Measurements from ENCODE around the gene PRAMEF10. TPM values are rescaled to one million over a fixed set of nuclear protein-coding genes. Genes with fewer than 3 reads are reported as not detected.
"Not testable (repeated sequence)": the region's sequence is repeated elsewhere in the genome, so short reads cannot be mapped to it uniquely, and the experiment has no call there.

The PRAMEF10 gene
- polyA plus RNA-seq (2012; ENCODE audit: missing spikeins): not detected

GRCh38 chr1:12898170-12898569, at the start of gene PRAMEF10:
Gene PRAMEF10 (minus strand): TSS chr1:12898270. CDS start chr1:12895847, 2,423 bp downstream.
- FAIRE-seq; DNase-seq (ENCODE audit: insufficient read length): not testable (repeated sequence)

- FAIRE-seq; DNase-seq (ENCODE audit: insufficient read length): not testable (repeated sequence)
Measured at GRCh38 chr1:12947480-12947879, 49.4 kb upstream of the PRAMEF10 start, which contains the start of gene PRAMEF6. Gene PRAMEF6 (minus strand): TSS chr1:12947580. CDS start chr1:12942518, 5,062 bp downstream.

- not testable (repeated sequence) for DNase-seq (ENCODE audit: insufficient read length)
- FAIRE-seq: peak; percentile 40
Measured at GRCh38 chr1:12924368-12924767, 26.3 kb upstream of the PRAMEF10 start.

GRCh38 chr1:12921749-12922148, 23.7 kb upstream of the PRAMEF10 start:
- DNase-seq (ENCODE audit: insufficient read length); FAIRE-seq: not testable (repeated sequence)

GRCh38 chr1:12916310-12916709, 18.2 kb upstream of the PRAMEF10 start, which contains the start of gene PRAMEF7:
Gene PRAMEF7 (plus strand): TSS chr1:12916610. CDS start chr1:12917693, 1,083 bp downstream.
- not testable (repeated sequence) for DNase-seq (ENCODE audit: insufficient read length); FAIRE-seq

- FAIRE-seq: not testable (repeated sequence)
Measured at GRCh38 chr1:12903793-12904572, 5.9 kb upstream of the PRAMEF10 start.

GRCh38 chr1:12899186-12899585, 1.1 kb upstream of the PRAMEF10 start:
- not testable (repeated sequence) for FAIRE-seq; DNase-seq (ENCODE audit: insufficient read length)

More at GRCh38 chr1:12903793-12904572, 5.9 kb upstream of the PRAMEF10 start:
- not testable (repeated sequence) for DNase-seq (ENCODE audit: insufficient read length)

GRCh38 chr1:12886101-12886500, 12.0 kb downstream of the PRAMEF10 start, which contains the start of gene PRAMEF4:
Gene PRAMEF4 (minus strand): TSS chr1:12886201. CDS start chr1:12883394, 2,807 bp downstream.
- not testable (repeated sequence) for DNase-seq (ENCODE audit: insufficient read length); FAIRE-seq

GRCh38 chr1:12878453-12878852, 19.6 kb downstream of the PRAMEF10 start:
- not testable (repeated sequence) for FAIRE-seq; DNase-seq (ENCODE audit: insufficient read length)

GRCh38 chr1:12863131-12863880, 34.8 kb downstream of the PRAMEF10 start:
- not testable (repeated sequence) for FAIRE-seq; DNase-seq (ENCODE audit: insufficient read length)

- not testable (repeated sequence) for FAIRE-seq
Measured at GRCh38 chr1:12856786-12857185, 41.3 kb downstream of the PRAMEF10 start, which contains the start of gene PRAMEF2. Gene PRAMEF2 (plus strand): TSS chr1:12857086. CDS start chr1:12859010, 1,924 bp downstream.

GRCh38 chr1:12851779-12852178, 46.3 kb downstream of the PRAMEF10 start:
- TF ChIP-seq TAF1 (IDR thresholded peaks at IDR 0.05; ENCODE audit: borderline replicate concordance, low read depth, low read length) (no peak), POLR2A (IDR thresholded peaks at IDR 0.05; ENCODE audit: low read depth, low read length) (no peak)
- FAIRE-seq (no peak), DNase-seq (ENCODE audit: insufficient read length) (no peak)

More at GRCh38 chr1:12856786-12857185, 41.3 kb downstream of the PRAMEF10 start, which contains the start of gene PRAMEF2:
- not testable (repeated sequence) for DNase-seq (ENCODE audit: insufficient read length)

GRCh38 chr1:12848620-12849019, 49.5 kb downstream of the PRAMEF10 start, which contains the start of gene HNRNPCL1:
Gene HNRNPCL1 (minus strand): TSS chr1:12848720. CDS start chr1:12848289, 431 bp downstream.
- not testable (repeated sequence) for FAIRE-seq

More at GRCh38 chr1:12848620-12849019, 49.5 kb downstream of the PRAMEF10 start, which contains the start of gene HNRNPCL1:
- not testable (repeated sequence) for DNase-seq (ENCODE audit: insufficient read length)
